CD4-positive, alpha-beta T cell treated with Interleukin-12 subunit alpha and Interleukin-12 subunit beta, for 1 hour (primary cell): Measurements from ENCODE around the gene NUTM2G.
"Not testable (repeated sequence)": the region's sequence is repeated elsewhere in the genome, so short reads cannot be mapped to it uniquely, and the experiment has no call there.

Experiments used
- DNase-seq: peaks from one replicate; pipeline ENCODE4 v3.0.0-alpha.2; 2020

Gene NUTM2G

DNA sequence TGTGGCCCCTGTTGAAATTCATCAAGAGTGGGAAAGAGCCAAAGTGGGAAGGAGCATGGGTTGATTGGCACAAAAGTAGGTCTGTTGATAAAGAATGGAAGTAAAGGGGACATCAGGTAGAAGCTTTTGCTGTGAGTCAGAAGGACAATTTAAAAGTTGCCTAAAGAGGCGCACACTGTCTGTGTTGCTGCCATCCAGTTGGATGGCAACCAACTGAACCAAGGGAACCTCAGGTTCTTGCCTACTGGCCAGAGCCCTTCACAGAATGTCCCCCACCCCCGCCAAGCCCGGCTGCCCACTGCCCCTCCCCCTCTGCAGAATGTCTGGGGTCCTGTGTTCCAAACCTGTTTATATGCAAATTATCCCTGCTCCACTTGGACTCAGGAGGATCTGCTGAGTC lies at the start of gene NUTM2G:
TSS of gene NUTM2G (plus strand) at position 301 of the 400 bp plus-strand sequence. CDS start 182 bp downstream, outside the sequence.
- not testable (repeated sequence) for DNase-seq

- no peak for DNase-seq
Observed at GRCh38 chr9:96883922-96884321, 44.7 kb upstream of the NUTM2G start.

GRCh38 chr9:96884443-96884842 lies 44.2 kb upstream of the NUTM2G start:
- DNase-seq = no peak

GRCh38 chr9:96885424-96885823 lies 43.2 kb upstream of the NUTM2G start:
- DNase-seq = no peak

DNA sequence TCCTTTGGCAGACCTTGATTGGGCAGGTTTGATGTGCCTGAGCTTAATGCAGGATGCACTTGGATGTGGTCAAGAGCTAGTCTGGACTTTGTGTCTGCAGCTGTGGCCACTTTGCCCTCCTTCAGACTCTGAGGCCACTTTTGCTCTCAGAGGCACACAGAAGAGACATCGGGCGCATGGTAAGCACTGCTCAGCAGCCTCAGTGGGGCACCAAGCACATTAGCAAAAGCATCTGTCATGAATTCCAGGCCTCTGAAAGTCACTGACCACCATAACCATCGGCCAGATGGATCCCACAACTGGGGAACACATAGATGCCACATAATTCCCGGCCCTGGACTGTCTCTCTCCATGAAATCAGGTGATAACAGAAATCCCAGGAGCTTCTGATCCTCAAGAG lies 40.1 kb upstream of the NUTM2G start:
- no peak for DNase-seq

DNA sequence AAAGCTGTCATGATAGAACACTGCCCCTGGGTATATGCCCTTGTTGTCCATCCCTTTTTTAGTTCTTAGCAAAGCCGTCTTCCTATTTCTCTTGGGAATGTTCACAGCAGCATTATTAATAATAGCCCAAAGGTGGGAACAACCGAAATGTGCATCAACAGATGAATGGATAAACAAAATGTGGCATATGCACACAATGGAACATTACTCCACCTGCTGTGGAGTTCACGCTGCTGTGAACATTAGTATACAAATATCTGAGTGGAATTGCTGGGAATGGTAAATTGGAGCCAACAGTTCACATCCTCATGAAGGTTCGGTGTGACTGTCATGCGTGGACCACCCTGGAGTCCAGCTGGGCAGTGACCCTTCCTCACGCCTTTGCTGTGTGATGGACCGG lies 36.5 kb upstream of the NUTM2G start:
- no peak for DNase-seq

- DNase-seq = not testable (repeated sequence)
Observed at GRCh38 chr9:96900010-96900409, 28.6 kb upstream of the NUTM2G start.

DNA sequence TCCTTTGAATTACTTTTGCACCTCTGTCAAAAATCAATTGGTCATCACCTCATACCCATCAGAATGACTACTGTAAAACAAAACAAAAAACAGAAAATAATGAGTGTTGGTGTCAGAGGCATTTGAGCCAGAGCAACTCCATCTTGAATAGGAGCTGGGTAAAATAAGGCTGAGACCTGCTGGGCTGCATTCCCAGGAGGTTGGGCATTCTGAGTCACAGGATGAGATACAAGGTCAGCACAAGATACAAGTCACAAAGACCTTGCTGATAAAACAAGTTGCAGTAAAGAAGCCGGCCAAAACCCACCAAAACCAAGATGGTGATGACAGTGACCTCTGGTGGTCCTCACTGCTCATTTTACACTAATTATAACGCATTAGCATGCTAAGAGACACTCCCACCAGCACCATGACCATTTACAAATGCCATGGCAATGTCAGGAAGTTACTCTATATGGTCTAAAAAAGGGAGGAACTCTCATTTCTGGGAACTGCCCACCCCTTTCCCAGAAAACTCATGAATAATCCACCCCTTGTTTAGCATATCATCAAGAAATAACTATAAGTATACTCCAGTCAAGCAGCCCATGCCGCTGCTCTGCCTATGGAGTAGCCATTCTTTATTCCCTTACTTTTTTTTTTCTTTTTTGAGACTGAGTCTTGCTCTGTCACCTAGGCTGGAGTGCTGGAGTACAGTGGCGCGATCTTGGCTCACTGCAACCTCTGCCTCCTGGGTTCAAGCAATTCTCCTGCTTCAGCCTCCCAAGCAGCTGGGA lies 23.5 kb upstream of the NUTM2G start:
- DNase-seq = not testable (repeated sequence)

- not testable (repeated sequence) for DNase-seq
Observed at GRCh38 chr9:96908479-96908878, 20.2 kb upstream of the NUTM2G start.

GRCh38 chr9:96915539-96915938 lies 13.1 kb upstream of the NUTM2G start:
- not testable (repeated sequence) for DNase-seq

DNA sequence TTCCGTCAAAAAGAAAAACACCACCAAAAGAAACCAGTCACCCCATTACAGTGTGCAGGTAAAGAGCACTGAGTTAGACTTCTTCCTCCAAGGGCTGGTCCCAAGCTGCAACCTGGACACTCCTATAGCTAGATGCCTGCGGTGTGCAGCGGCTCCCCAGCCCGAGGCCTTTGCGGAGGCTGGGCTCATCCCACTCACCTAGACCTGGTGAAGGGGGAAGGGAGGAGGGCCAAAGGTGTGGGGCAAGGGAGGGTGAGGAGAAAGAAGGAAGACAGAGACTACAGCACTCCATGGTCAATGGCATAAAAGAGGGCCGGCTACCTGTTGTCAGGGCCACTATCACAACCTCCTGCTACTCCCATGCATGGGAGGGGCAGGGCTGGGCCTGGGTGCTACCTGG lies 12.1 kb upstream of the NUTM2G start:
- DNase-seq = not testable (repeated sequence)

DNA sequence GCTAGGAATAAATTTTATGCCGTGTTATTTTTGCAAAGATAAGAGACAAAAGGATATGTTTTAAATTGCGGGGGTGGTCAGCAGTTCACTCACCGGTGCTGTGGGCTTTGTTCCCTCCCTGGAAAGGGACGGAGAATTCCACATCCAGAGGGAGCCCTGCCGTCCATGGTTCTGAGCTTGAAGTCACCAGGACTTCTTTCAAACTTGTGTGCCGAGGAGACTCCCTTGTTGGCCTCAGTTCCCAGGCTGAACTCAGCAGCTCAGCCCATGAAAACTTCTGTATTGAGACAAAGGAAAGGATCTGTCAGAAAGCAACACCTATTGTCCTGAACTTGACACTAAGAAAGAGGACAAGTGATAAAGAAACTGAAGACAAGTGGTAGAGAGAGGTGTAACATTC lies 10.1 kb upstream of the NUTM2G start:
- DNase-seq = not testable (repeated sequence)

GRCh38 chr9:96920803-96921202 lies 7.8 kb upstream of the NUTM2G start:
- not testable (repeated sequence) for DNase-seq

- DNase-seq = not testable (repeated sequence)
Observed at GRCh38 chr9:96925587-96925986, 3.1 kb upstream of the NUTM2G start.

GRCh38 chr9:96931665-96932064 lies 3.0 kb downstream of the NUTM2G start:
- not testable (repeated sequence) for DNase-seq

GRCh38 chr9:96934097-96934496 lies 5.5 kb downstream of the NUTM2G start:
- DNase-seq = not testable (repeated sequence)

- DNase-seq = not testable (repeated sequence)
Observed at GRCh38 chr9:96934706-96935105, 6.1 kb downstream of the NUTM2G start.

DNA sequence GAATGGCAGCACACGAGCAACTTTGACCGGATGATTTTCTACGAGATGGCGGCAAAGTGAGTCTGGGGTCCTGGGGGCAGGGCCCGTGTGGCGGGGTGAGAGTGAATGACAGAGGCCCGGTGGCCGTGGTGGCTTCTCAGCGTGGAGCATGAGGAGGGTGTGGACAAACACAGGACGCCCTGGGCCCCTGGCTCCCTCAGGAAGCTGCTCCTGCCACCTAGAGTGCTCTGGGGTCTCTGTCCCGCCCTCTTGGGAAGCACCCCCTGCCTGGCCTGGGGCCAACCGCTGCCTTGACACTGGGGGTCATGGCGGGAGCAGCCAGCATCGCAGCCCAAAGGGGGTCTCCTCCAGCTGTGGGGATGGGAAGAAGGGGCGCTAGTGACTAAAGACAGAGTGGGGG lies 6.8 kb downstream of the NUTM2G start:
- not testable (repeated sequence) for DNase-seq

GRCh38 chr9:96937442-96937841 lies 8.8 kb downstream of the NUTM2G start:
- not testable (repeated sequence) for DNase-seq

GRCh38 chr9:96938957-96939665 lies 10.5 kb downstream of the NUTM2G start:
- not testable (repeated sequence) for DNase-seq

DNA sequence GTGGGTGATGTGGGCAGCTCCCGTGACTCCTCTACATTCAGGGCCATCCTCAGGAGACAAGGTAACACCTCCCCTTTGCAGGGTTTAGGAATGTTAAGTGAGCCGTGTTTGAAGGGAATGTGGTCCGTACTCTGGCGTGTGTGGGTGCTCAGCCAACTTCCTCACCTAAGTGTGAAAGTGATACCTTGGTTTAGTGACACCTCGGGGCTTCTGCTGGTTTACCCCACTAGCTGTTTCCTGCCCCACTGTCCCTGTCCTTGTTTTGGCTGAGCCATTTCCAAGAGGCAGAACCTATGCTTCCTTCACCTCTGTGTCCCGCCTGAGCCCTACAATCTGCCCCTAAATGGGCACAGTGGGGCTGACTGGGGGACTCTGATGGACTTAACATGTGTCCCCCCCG lies 12.3 kb downstream of the NUTM2G start:
- DNase-seq = not testable (repeated sequence)

- not testable (repeated sequence) for DNase-seq
Observed at GRCh38 chr9:96941628-96942027, 13.0 kb downstream of the NUTM2G start.

GRCh38 chr9:96942181-96942580 lies 13.5 kb downstream of the NUTM2G start:
- not testable (repeated sequence) for DNase-seq

- DNase-seq = not testable (repeated sequence)
Observed at GRCh38 chr9:96949346-96949745, 20.7 kb downstream of the NUTM2G start.
